HepG2 (cell line): ENCODE measurements around the gene NBEAL1. TPM values are rescaled to one million over a fixed set of nuclear protein-coding genes. Genes with fewer than 3 reads are reported as not detected.
A peak's percentile ranks its signal among the peaks of the same experiment; 100 is the strongest.

Experiments
- ATF3 ChIP-seq: sonication (generic); formaldehyde crosslinking; IDR thresholded peaks from 2 replicates; pipeline ENCODE4 v1.4.0; 2020; ENCODE audit warnings: missing genetic modification reagents
- CC2D1A ChIP-seq: sonication (generic); formaldehyde crosslinking; IDR thresholded peaks from 2 replicates; pipeline ENCODE4 v1.8.1; 2023; ENCODE audit warnings: mild to moderate bottlenecking, missing genetic modification reagents
- HMGA1 ChIP-seq: sonication (generic); formaldehyde crosslinking; conservative IDR thresholded peaks from 2 replicates; pipeline ENCODE4 v1.4.0; 2020; ENCODE audit warnings: missing genetic modification reagents
- TGIF2 ChIP-seq: IDR thresholded peaks from 2 replicates; pipeline ENCODE4 v1.6.1; 2016; ENCODE audit warnings: control low read depth, missing compliant biosample characterization
- XBP1 ChIP-seq: sonication (generic); formaldehyde crosslinking; IDR thresholded peaks from 2 replicates; pipeline ENCODE4 v1.5.0; 2020; ENCODE audit warnings: missing genetic modification reagents
- ZNF121 ChIP-seq: sonication (generic); formaldehyde crosslinking; IDR thresholded peaks from 2 replicates; pipeline ENCODE4 v1.5.0; 2020; ENCODE audit warnings: mild to moderate bottlenecking, missing genetic modification reagents
- ZNF609 ChIP-seq: sonication (generic); formaldehyde crosslinking; IDR thresholded peaks from 2 replicates; pipeline ENCODE4 v1.4.0; 2020; ENCODE audit warnings: mild to moderate bottlenecking, missing genetic modification reagents, borderline replicate concordance
- polyA plus RNA-seq, 8 experiments: library from polyadenylated mRNA; depleted of rRNA in 3 of 8; stranded (reverse) in 7 of 8; unstranded in 1 of 8; fragments of >200 nt; fragmentation: Illumina TruSeq in 4 of 8; extraction: Trizol in 4 of 8; gene quantifications; 2 replicates each; pipeline versions ENCODE4 v1.2.1 to v1.2.3, GENCODE V29; 2011 to 2016; ENCODE audit warnings: low read depth in 4 of 8, missing spikeins in 1 of 8, mixed read lengths in 1 of 8; ENCODE audit not compliant: insufficient read depth in 1 of 8
- total RNA-seq, 5 experiments: library from RNA; depleted of rRNA; stranded (reverse); fragments of >200 nt; fragmentation: Illumina TruSeq; extraction: Trizol; gene quantifications; 2 replicates each; pipeline ENCODE4 v1.2.3, GENCODE V29; 2016; ENCODE audit warnings: low read depth in 1 of 5
- TF ChIP-seq, protein P1 (sequence below): sonication (generic); formaldehyde crosslinking; IDR thresholded peaks from 2 replicates; pipeline ENCODE4 v1.8.0; 2022; ENCODE audit warnings: mild to moderate bottlenecking, missing genetic modification reagents, moderate library complexity
- TF ChIP-seq, protein P2 (sequence below): sonication (generic); formaldehyde crosslinking; IDR thresholded peaks from 2 replicates; pipeline ENCODE4 v1.4.0; 2020; ENCODE audit warnings: missing genetic modification reagents
- TF ChIP-seq, protein P3 (sequence below): sonication (generic); formaldehyde crosslinking; IDR thresholded peaks from 2 replicates; pipeline ENCODE4 v1.4.0; 2020; ENCODE audit warnings: missing genetic modification reagents, borderline replicate concordance
- TF ChIP-seq, protein P4 (sequence below), 2 experiments: sonication (generic) in 1 of 2; formaldehyde crosslinking in 1 of 2; IDR thresholded peaks; 2 replicates each; pipeline versions ENCODE4 v1.4.0 to v1.6.1; 2018 to 2020; ENCODE audit warnings: missing genetic modification reagents in 2 of 2, borderline replicate concordance in 1 of 2, low read depth in 1 of 2, mild to moderate bottlenecking in 1 of 2, missing biosample characterization in 1 of 2

The NBEAL1 gene
- total and polyA plus RNA-seq, 2 of the 13 experiments (the other 11 are each of a cell fraction or from before 2014, with no cell fraction given): 6.4 to 15.7 TPM

GRCh38 chr2:203014456-203015199, at the start of gene NBEAL1 (continued):
- no peak; the same call in 1 of the 2 replicates for TF ChIP-seq ZNF609
- TF ChIP-seq ATF3 (CRISPR knock-in tag): peak; percentile 88
- TF ChIP-seq, protein P1, sequence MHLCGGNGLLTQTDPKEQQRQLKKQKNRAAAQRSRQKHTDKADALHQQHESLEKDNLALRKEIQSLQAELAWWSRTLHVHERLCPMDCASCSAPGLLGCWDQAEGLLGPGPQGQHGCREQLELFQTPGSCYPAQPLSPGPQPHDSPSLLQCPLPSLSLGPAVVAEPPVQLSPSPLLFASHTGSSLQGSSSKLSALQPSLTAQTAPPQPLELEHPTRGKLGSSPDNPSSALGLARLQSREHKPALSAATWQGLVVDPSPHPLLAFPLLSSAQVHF (CRISPR knock-in tag): no peak
- TF ChIP-seq CC2D1A (CRISPR knock-in tag): 0 out of 2 replicates have a peak, but pooled peaks have one; percentile 24
- TF ChIP-seq HMGA1 (CRISPR knock-in tag): no peak
- TF ChIP-seq, protein P2, sequence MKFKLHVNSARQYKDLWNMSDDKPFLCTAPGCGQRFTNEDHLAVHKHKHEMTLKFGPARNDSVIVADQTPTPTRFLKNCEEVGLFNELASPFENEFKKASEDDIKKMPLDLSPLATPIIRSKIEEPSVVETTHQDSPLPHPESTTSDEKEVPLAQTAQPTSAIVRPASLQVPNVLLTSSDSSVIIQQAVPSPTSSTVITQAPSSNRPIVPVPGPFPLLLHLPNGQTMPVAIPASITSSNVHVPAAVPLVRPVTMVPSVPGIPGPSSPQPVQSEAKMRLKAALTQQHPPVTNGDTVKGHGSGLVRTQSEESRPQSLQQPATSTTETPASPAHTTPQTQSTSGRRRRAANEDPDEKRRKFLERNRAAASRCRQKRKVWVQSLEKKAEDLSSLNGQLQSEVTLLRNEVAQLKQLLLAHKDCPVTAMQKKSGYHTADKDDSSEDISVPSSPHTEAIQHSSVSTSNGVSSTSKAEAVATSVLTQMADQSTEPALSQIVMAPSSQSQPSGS (CRISPR knock-in tag): peak; percentile 95
- no peak for TF ChIP-seq XBP1 (CRISPR knock-in tag)
- TF ChIP-seq ZNF121: no peak
- TF ChIP-seq, protein P3, sequence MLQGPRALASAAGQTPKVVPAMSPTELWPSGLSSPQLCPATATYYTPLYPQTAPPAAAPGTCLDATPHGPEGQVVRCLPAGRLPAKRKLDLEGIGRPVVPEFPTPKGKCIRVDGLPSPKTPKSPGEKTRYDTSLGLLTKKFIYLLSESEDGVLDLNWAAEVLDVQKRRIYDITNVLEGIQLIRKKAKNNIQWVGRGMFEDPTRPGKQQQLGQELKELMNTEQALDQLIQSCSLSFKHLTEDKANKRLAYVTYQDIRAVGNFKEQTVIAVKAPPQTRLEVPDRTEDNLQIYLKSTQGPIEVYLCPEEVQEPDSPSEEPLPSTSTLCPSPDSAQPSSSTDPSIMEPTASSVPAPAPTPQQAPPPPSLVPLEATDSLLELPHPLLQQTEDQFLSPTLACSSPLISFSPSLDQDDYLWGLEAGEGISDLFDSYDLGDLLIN (CRISPR knock-in tag): no peak; the same call in 1 of the 2 replicates
- TF ChIP-seq TGIF2 (CRISPR knock-in tag): 0 out of 2 replicates have a peak, but pooled peaks have one; percentile 47
- TF ChIP-seq, protein P4, sequence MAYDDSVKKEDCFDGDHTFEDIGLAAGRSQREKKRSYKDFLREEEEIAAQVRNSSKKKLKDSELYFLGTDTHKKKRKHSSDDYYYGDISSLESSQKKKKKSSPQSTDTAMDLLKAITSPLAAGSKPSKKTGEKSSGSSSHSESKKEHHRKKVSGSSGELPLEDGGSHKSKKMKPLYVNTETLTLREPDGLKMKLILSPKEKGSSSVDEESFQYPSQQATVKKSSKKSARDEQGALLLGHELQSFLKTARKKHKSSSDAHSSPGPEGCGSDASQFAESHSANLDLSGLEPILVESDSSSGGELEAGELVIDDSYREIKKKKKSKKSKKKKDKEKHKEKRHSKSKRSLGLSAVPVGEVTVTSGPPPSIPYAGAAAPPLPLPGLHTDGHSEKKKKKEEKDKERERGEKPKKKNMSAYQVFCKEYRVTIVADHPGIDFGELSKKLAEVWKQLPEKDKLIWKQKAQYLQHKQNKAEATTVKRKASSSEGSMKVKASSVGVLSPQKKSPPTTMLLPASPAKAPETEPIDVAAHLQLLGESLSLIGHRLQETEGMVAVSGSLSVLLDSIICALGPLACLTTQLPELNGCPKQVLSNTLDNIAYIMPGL (CRISPR knock-in tag; IDR thresholded peaks at IDR 0.05; ENCODE audit: borderline replicate concordance in 1 of 2, low read depth in 1 of 2): peak in 1 of 2 experiments; percentile 59; a peak in 1 of 4 replicates
